Adipocyte (in vitro differentiated cells): ENCODE measurements around the gene MRPS27.

Experiments
- DNase-seq: peaks from one replicate; pipeline ENCODE4 v3.0.0-alpha.2; 2015; ENCODE audit warnings: low read depth
- H3K27me3 ChIP-seq: replicated peaks from 2 replicates; pipeline ENCODE4 v1.7.0; 2013; ENCODE audit warnings: mild to moderate bottlenecking, low read length, moderate library complexity; ENCODE audit not compliant: control insufficient read depth, insufficient read depth
- H3K36me3 ChIP-seq: 2 replicates; pipeline ENCODE4 v1.7.0; 2013; ENCODE audit warnings: low read length, mild to moderate bottlenecking, moderate library complexity; ENCODE audit not compliant: control insufficient read depth, insufficient read depth, severe bottlenecking
- H3K4me1 ChIP-seq: 2 replicates; pipeline ENCODE4 v1.7.0; 2013; ENCODE audit warnings: mild to moderate bottlenecking, low read length, moderate library complexity; ENCODE audit not compliant: control insufficient read depth, insufficient read depth
- H3K4me3 ChIP-seq: 2 replicates; pipeline ENCODE4 v1.7.0; 2013; ENCODE audit warnings: mild to moderate bottlenecking, low read length, moderate library complexity
- H3K9ac ChIP-seq: 2 replicates; pipeline ENCODE4 v1.7.0; 2013; ENCODE audit warnings: mild to moderate bottlenecking, low read length, moderate library complexity
- H3K9me3 ChIP-seq: 2 replicates; pipeline ENCODE4 v1.7.0; 2013; ENCODE audit warnings: mild to moderate bottlenecking, low read length, moderate library complexity; ENCODE audit not compliant: control insufficient read depth

MRPS27 gene

GRCh38 chr5:72241346-72242003 lies 78.6 kb downstream of the MRPS27 start:
- peaks cover 26% of the 10 kb centered on the region for H3K4me1 ChIP-seq

DNA sequence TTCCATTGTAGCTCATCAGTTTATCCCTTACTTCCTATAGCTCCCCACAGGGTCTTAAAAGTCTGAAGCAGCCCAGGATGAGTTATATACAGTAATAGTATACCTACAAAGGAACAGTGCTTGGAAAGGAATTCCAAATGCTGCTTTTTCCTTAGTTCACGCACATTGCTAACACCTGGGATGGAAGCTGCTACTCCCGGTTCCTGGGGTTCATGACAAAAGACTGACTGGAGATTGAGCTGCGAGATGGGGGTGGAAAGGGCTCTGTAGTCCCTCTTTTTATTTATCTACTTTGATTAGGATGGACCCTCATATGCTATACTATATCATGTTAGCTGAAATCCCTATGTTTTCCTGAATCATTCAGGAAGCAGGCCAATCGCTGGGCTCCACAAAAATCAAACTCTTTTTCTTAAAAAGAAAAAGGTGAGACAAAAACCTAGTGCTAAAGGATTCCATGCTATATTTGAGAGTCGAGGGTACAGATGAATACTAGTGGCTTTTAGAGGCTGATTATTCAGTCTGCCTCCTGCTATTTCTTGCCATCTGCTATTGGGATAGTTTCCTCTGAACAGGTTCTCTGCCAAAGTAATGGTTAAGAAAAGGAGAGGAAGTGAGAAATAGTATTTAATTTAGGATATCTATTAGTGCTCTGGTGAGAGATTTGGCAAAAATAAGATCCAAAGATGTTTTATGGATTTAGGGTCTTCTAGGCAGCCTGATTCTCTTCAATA lies 81.2 kb downstream of the MRPS27 start:
- H3K4me1 ChIP-seq = peaks cover 14% of the 10 kb centered on the region
- H3K9me3 ChIP-seq = no peaks in the 10 kb centered on the region
- no peaks in the 10 kb centered on the region for H3K27me3 ChIP-seq
- peaks cover 11% of the 10 kb centered on the region for H3K36me3 ChIP-seq
- H3K4me3 ChIP-seq = no peak overlapping the region
- no peak overlapping the region for H3K9ac ChIP-seq
- no peak for DNase-seq

More at GRCh38 chr5:72241346-72242003, 78.6 kb downstream of the MRPS27 start:
- no peaks in the 10 kb centered on the region for H3K27me3 ChIP-seq
- H3K36me3 ChIP-seq = peaks cover 7% of the 10 kb centered on the region
- no peak overlapping the region for H3K9ac ChIP-seq
- DNase-seq = no peak
- no peaks in the 10 kb centered on the region for H3K9me3 ChIP-seq
- H3K4me3 ChIP-seq = no peak overlapping the region

DNA sequence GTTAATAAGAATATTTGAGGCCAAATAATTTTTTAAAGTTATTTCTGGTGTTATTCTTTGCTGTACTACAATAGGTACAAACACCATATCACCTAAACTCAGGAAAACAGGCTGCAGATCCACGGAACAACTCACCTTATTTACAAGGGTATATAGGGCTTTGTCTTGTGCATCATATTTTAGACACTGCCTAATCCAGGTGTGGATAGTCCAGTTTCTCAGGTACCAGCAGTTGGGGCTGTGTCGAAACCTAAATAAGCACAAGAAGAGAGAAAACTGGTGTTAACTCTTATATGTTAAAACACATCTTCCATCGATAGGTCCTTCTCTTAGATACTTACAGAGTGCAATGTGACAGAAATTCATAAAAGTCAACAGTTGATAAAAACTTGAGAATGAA lies 82.2 kb downstream of the MRPS27 start:
- H3K27me3 ChIP-seq = no peaks in the 10 kb centered on the region
- peaks cover 11% of the 10 kb centered on the region for H3K36me3 ChIP-seq
- no peak for DNase-seq
- H3K4me1 ChIP-seq = peaks cover 15% of the 10 kb centered on the region
- H3K9me3 ChIP-seq = no peaks in the 10 kb centered on the region
- H3K4me3 ChIP-seq = no peak overlapping the region
- H3K9ac ChIP-seq = no peak overlapping the region

DNA sequence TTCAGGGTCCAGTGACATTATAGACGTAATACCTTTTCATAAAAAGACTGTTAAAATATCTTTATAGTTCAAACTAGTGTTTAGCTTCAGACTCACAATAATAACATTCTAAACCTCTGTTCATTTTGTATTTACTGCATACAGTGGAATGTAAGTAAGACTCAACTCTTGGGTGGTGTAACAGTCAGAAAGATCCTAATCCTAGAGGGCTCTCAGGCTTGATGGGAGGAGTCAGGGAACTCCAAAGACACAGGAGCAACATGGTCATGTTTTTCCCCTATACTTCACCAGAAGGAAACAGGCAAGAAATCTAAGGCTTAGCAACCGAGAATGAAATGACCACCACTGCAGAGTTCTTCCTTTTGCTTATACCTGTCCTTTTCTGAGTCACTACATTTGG lies 82.6 kb downstream of the MRPS27 start:
- no peak overlapping the region for H3K4me3 ChIP-seq
- peaks cover 15% of the 10 kb centered on the region for H3K4me1 ChIP-seq
- H3K9me3 ChIP-seq = no peaks in the 10 kb centered on the region
- peak; percentile 73 for DNase-seq
- H3K27me3 ChIP-seq = no peaks in the 10 kb centered on the region
- peaks cover 11% of the 10 kb centered on the region for H3K36me3 ChIP-seq
- no peak overlapping the region for H3K9ac ChIP-seq

DNA sequence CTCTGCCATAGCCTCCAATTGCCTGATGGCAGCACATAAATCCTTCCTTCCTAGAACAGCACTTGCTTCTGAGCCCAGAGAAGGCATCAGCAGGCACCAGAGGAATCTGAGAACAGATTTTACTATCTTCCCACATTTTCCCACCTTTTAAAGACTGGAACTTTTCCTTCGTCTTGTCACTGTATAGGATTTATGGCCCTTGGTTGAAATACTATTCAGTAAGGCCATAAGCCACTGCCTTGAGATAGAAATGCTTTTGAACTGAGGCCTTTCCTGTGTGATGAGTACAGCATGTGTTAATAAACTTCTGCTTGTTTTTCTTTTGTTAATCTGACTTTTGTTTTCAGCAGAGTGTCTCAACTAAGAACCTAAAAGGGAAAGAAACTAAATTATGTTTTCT lies 84.3 kb downstream of the MRPS27 start:
- H3K4me3 ChIP-seq = no peak overlapping the region
- DNase-seq = no peak
- H3K4me1 ChIP-seq = peaks cover 15% of the 10 kb centered on the region
- H3K27me3 ChIP-seq = no peaks in the 10 kb centered on the region
- H3K36me3 ChIP-seq = peaks cover 28% of the 10 kb centered on the region
- no peaks in the 10 kb centered on the region for H3K9me3 ChIP-seq
- no peak overlapping the region for H3K9ac ChIP-seq

DNA sequence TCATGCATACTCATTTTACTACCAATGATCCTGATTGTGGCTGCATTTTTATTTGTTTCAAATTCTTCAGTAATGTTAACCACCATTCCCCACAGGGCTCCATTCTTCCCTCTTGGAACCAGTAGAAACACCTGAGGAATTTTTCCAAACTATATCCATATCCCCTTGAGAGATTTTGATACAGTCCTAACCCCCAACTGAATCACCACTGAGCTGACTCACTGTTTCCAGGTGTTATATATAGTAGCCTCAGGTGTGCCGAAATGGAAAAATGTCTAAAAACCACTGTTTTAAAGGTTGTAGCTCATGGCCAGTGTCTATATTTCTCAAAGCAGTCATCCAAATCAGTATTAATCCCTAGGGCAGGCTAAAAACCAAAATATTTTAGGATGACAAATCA lies 85.2 kb downstream of the MRPS27 start:
- no peak for DNase-seq
- no peak overlapping the region for H3K9ac ChIP-seq
- H3K27me3 ChIP-seq = no peaks in the 10 kb centered on the region
- peaks cover 32% of the 10 kb centered on the region for H3K36me3 ChIP-seq
- H3K9me3 ChIP-seq = no peaks in the 10 kb centered on the region
- H3K4me3 ChIP-seq = no peak overlapping the region
- peaks cover 15% of the 10 kb centered on the region for H3K4me1 ChIP-seq

DNA sequence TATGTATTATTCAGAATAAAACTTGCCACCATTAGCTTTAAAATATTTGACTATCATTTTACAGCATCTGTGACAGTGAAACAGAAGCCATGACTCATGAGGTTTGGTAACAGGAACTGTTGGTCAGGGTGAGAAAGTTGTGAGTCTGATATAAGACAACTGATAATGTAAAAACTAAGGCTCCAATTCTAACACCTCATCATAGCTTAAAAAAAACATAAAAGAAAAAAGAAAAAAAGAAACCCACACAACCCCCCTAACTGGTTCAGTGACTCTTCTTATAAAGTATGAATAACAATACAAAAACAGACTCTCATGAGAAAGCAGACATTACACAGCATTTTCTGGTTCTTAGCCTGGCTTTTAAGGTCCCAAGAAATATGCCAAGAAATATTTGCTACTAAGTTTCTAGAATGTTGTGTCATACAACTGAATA lies 85.8 kb downstream of the MRPS27 start:
- peaks cover 15% of the 10 kb centered on the region for H3K4me1 ChIP-seq
- peak; percentile 71 for DNase-seq
- peaks cover 38% of the 10 kb centered on the region for H3K36me3 ChIP-seq
- no peaks in the 10 kb centered on the region for H3K9me3 ChIP-seq
- H3K27me3 ChIP-seq = no peaks in the 10 kb centered on the region
- H3K9ac ChIP-seq = peak overlapping the region; percentile 31
- no peak overlapping the region for H3K4me3 ChIP-seq

DNA sequence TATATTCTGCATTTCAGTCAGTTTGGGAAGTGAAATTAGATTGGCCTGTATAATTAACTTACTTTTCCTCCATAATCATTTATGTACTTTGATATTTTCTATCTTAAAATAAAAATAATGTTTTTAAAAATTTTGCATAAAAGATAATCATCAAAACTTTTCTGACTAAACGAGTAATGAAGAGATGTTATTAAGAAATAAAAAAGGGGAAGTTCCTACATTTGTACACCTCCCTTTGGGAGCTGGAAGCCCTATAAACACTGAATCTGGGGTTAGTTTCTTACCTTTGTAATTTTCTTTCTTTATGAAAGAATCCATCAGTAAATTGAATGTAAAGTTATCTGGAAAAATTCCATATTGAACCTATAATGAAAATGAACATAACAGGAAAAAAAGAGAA lies 86.2 kb downstream of the MRPS27 start:
- peak overlapping the region; percentile 31 for H3K9ac ChIP-seq
- H3K27me3 ChIP-seq = no peaks in the 10 kb centered on the region
- peaks cover 41% of the 10 kb centered on the region for H3K36me3 ChIP-seq
- no peaks in the 10 kb centered on the region for H3K9me3 ChIP-seq
- H3K4me1 ChIP-seq = peaks cover 15% of the 10 kb centered on the region
- H3K4me3 ChIP-seq = no peak overlapping the region
- no peak for DNase-seq

DNA sequence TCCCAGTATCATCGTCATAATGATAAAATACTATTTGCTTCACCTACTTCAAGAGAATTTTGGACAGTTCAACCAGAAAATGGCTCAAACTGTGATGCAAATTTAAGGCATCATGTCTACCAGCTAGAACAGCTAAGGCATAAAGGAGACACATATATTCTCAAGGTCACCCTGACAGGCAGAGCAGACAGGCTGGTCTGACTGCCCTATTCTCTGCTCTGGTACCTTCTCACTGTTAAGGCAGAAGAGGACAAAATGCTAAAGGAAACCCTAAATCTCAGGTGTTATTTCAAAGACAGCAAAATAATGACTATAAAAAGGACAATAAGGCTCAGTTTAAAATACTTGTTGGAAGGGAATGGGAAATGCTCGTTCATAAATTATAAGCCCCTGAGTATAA lies 87.2 kb downstream of the MRPS27 start:
- no peak overlapping the region for H3K4me3 ChIP-seq
- H3K4me1 ChIP-seq = peaks cover 15% of the 10 kb centered on the region
- H3K27me3 ChIP-seq = no peaks in the 10 kb centered on the region
- no peak for DNase-seq
- H3K9ac ChIP-seq = no peak overlapping the region
- peaks cover 45% of the 10 kb centered on the region for H3K36me3 ChIP-seq
- no peaks in the 10 kb centered on the region for H3K9me3 ChIP-seq

DNA sequence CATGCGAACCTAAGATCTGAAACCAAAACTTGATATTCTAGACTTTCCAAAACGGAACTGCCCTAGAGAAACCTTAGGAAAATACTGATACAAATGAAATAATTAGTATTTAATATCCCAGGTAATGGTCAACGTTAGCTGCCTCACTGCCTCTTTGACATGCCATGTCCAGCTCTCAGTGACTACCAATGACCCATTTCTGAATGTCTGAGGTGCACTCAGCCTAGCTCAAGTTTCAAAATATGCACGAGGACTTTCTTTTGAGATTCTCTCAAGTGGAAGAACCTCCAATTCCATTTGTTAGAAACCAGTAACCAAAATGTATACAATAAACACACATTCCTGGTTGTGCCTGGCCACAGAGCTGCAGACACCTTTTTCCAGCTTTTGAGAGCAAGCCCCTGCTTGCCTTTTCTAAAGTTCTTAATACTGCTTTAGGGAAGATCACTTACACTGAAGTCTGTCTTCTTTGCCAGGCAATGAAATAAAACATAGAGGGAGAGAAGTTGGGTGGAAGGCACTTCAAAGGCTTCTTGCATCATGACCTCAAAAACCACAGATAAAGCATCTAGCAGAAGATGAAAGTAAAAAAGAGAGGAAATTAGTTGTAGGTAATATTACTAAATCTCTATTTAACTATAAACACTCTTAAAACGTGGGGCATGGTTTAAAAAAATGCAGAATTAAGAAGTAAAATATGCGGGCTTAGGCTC lies 87.9 kb downstream of the MRPS27 start:
- Histone ChIP-seq H3K36me3 (peaks cover 46% of the 10 kb centered on the region), H3K27me3 (no peaks in the 10 kb centered on the region)
- DNase-seq = no peak

DNA sequence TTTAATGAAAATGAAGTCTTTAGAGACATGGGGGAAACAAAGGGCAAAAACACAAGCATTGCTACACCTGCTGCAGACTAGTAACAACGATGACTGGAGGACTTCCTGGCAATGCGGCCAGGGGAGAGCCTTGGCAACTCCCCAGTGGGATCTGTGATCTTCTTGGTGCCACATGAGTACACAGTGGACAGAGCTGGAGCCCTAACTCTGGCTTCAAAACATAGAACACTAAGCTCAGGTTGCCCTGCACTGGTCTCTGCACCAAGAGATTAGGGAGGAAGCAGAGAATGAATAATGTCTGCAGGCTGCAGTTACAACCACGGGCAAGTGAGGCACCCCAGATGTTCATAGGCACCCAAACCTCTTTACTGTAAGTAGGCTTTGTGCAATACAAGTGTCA lies 91.1 kb downstream of the MRPS27 start:
- Histone ChIP-seq H3K4me3 (no peak overlapping the region), H3K9me3 (no peaks in the 10 kb centered on the region), H3K27me3 (no peaks in the 10 kb centered on the region), H3K36me3 (peaks cover 65% of the 10 kb centered on the region), H3K9ac (no peak overlapping the region), H3K4me1 (peaks cover 18% of the 10 kb centered on the region)
- DNase-seq = no peak

More for the DNA sequence above, 87.9 kb downstream of the MRPS27 start:
- no peak overlapping the region for H3K4me3 ChIP-seq
- no peak overlapping the region for H3K9ac ChIP-seq
- peaks cover 15% of the 10 kb centered on the region for H3K4me1 ChIP-seq
- H3K9me3 ChIP-seq = no peaks in the 10 kb centered on the region
